Glomerular visceral epithelial cell (primary cell): ENCODE results near the gene FREM1.

Experiments used
- DNase-seq: peaks from one replicate; pipeline ENCODE4 v3.0.0-alpha.2; 2016; ENCODE audit errors: extremely low spot score

FREM1 gene

DNA sequence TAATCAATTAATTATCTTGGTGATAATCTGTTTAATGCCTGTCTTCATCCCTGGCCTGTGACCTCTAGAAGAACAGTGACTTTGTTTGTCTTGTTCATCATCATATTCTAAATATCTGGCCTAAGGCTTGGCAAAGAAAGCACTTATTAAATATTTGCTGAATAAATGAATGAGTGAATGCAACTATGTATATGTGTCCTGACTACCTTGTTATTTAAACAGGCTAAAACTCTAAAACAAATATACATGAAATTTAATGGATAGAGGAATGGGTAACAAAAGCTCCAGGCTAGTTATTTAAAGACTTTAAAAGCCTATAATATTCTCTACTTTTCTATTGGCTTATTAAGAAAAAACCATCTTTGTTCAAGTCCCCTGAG lies 96.0 kb downstream of the FREM1 start:
- no peak for DNase-seq

DNA sequence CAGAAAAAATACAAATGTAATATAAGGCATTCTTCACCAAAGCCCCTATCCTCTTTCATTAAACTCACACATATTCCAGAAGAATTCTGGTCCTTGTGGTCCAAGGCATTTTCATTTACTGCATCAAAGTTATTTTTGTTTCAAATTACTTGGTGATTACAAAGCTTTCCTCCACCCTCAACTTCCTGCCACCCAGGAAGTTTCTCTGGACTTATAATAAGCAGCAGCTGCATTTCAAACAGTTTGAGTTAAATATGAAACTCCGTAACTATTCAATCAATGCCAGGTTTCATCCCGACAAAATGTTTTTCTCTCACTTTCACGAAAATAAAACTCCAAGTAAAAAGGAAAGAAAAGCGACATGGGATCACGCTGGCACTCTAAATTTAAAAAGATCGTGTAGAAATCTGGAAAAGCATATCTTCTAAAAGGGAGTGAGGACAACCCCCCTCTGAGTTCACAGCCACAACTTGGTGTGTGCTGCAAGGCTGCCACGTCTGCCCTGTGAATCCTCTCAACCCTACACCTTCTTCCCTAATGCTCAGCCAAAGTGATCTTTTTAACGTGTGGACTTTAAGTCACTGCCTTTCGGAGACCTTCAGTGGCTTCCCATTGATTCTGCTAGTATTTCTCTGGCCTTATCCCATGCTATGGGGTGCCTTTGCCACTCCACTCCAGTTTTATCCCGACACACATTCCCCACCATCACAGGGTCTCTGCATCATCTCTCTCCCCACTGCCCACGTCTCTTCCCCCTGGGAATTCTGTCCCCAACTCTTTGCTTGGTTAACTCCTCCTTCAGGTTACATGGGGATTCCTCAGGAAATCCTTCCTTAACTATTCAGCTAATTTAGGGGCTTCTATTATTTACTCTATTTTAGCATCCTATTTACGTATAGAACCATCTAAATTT lies 96.6 kb downstream of the FREM1 start:
- DNase-seq, result no peak

DNA sequence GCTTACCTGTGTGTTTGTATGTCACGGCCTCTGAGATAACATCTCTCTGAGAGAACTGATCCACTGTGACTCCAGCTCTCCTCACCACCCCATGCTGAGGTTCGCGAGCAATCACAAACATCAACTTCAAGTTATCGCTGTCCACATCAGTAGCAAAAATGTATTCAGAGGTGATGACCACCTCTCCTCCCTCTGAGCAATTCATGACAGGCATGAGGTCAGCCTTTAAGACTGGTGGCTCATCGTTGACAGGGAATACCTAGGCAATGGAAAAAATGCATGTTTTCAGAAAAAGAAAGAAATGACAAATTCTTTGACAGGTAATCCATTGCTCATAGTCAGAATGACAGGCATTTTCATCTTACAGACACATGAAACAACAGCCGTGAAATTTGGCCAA lies 97.4 kb downstream of the FREM1 start:
- DNase-seq, result no peak

DNA sequence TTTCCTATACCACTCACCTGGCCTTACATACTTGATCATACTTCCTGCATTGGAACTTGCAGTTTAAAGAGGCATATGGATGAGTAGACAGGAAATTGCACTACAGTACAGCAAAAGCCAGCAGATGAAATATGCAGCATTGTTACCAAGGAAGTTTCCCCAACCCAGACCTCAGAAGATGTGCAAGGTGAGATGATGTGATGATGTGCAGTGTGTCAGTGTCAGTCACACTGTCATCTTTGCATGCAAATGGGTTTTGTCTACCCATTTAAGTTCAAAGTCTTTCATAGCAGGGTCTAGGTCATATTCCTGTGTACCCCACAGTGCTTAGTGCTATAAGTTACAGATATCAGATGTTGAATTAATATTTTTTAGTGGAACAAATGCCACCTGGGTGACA lies 98.4 kb downstream of the FREM1 start:
- DNase-seq, result no peak

DNA sequence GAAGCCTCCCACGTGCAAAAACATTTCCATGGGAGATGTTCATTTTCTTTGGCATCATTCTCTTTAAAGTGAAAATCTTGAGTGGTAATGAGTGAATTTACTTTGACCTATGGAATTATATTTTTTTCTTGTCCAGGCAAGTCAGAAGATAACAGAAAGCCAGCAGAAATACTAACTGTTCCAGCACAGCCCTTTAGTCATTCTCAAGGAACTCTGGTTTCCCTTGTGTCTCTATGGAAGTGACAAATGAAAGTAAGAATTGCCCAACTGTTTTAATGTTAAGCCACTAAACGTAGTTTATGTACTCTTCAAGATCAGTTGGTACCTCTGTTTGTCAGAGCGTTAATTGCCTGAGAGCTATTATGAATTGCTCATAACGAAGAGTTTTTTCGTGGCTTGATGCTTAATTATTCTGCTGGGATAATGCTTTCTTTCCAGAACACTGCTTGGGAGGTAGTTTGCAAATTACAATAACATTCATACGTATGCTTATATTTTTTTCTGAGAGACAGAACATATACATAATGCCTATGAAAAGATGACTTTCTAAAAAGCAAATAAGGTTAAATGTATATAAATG lies 103.2 kb downstream of the FREM1 start:
- DNase-seq, result no peak

DNA sequence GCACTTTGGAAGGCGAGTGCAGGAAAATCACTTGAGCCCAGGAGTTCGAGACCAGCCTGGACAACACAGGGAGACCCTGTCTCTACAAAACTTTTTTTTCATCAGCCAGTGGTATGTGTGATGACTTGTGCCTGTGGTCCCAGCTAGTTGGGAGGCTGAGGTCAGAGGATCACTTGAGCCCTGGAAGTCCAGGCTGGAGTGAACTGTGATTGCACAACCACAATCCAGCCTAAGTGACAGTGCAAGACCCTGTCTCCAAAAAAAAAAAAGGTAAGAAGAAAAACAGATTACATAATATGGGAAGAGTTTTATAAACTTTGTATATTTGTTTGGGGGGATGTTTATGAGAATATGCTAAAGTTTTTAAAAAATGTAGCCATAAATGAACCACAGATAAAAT lies 111.2 kb downstream of the FREM1 start:
- DNase-seq, result no peak

DNA sequence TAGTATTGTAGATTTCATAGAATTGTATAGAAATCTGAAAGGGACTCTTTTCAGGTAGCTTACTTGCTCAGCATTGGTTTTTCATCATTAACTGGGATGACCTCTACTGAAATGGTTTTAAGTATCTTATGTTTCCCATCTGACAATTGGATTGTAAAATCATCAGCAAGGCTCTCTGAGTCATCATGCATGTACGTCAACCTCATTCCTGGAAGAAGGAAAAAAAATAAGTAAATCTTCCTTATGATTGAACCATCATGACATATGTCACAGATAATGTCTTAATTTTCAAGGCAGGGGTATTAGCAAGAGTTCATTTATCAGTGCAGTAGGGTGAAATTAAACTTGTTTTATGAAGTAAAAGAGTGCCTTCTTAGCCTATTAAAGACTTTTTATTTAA lies 112.8 kb downstream of the FREM1 start:
- no peak for DNase-seq

DNA sequence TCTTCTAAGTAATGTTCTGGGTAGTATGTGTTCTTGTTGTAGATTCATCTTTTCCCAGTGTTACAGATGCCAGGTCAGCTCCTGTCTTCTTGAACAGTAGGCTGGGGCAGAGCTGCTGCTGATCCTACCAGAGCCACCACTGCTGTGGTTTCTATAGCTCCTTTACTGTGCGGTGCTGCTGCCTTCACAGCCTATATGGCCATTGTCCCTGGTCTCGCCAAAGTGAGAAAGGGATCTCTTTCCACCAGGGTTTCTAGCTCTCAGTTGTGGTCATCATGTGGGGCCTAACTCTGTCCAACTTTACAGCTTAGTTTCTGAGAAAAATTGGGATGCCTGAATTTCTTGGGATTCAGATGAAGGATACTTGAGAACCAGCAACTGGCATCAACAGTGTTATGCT lies 116.8 kb downstream of the FREM1 start:
- DNase-seq, result no peak

DNA sequence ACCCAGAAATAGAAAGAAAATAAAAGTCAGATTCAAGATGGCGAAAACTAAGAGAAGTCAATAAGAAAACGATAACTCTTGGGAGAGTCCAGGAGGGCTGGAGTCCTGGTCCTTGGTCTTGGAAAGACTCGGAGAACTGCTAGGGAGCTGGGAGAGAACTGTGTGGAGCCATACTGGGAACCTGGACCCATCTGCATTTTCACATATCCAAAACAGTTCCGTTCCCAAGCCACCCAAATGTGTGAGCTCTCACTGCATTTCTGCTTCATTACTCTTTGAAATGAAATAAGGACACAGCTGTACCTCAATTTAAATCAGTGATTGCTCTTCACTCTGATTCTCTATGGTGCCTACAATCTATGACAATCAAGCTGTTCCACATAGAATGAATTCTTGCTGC lies 119.6 kb downstream of the FREM1 start:
- no peak for DNase-seq

DNA sequence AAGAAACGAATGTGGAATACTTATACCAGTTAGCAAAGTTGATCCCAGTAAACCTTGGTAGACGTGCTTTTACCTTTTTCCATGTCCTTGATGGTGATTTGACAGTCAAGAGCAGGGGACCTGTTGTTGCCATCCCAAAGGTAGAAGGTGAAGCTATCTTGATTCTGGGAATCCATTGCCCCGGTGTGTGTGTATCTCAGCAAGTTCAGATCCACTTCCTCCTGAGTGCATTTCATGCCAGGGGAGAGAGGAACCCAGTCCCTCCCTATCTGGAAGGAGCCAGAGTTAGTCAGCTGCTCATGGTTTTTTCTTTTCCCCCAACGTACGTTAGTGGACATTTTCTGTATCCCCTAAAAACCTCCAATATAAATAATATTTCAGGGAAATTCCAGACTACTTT lies 121.4 kb downstream of the FREM1 start:
- DNase-seq, result no peak

DNA sequence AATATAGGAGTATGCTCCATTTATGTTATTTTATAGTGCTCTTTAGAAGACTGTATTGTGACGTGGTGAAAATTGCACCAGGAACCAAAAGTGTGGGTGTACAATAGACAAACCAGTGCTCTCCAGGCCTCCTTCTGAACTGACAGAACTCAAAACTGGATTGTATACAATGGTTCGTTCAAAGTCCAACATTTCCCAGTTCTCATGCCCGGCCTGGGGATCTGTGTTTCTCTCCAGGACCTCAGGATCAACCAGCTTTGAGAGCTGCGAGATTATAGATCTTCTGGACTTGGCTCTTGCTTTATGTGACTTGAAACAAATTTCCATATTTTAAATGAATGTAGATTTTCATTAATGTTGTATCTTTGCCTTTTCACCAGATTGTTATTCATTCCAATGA lies 126.9 kb downstream of the FREM1 start:
- no peak for DNase-seq

DNA sequence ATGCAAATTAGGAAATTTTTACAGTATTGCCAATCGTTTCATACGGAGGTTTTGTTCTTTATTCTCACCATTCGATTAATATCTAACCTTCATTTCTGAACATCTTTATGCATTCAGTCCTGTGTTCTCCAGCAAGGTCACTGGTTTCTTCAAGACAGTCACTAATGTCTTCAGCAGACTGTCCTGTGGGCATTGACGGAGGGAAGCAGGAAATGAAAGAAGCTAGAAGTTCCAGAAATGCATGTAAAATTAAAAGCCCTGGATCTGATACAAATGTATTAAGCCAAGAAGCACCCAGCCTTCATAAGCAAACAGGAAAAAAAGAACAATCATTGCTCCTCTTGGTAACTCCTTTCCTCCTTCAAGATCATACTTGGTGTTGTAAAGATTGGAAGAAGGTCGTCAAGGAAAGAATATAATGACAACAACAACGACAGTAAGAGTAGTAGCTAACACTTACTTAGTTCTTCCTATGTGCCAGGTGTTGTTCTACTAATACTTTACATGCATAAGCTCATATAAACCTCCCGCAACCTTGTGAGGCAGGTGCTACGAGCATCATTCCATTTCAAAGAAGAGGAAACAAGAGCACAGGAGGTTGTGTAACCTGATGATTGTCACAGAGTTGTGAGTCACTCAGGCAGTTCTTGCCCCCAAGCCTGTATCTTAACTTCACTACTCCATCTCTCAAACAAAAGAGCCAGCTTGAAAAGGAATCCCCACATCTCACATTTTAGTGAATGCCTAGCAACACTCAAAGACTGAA lies 127.8 kb downstream of the FREM1 start:
- no peak for DNase-seq

DNA sequence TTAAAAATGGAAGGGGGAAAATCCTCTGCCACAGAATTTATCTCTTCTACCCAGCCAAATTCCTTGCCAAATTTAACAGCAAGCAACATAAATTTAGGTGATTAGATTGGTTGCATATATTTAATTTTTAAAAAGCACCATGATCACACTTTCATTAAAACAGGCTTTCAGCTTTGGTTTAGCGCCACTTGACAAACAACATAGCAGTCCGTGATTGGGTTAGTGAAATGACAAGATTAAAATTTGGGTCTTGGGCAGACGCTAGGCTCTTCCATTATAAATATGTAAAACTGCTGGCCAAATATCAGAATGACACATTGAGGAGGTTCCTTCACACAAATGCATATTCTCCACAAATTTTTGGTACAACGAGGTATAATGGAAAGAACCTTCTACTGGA lies 129.5 kb downstream of the FREM1 start:
- DNase-seq, result no peak

DNA sequence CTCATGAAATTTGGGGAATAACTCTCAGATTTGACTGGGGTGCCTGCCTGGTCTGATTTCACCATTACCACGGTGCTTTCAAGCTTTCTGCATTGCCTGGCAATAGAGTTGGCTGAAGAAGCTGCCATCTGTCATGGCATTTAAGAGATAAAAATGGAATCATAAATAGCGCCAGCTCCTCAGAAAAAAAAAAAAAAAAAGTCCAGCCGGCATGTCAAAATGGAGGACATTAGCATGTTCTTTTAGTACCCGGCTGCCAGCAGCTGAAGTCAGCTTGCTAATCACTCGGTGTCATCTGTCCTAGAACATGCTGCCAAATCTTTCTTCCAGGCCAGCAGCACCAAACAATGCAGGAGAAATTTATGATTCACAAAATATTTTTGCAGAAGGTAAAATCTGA lies 130.0 kb downstream of the FREM1 start:
- DNase-seq, result no peak

DNA sequence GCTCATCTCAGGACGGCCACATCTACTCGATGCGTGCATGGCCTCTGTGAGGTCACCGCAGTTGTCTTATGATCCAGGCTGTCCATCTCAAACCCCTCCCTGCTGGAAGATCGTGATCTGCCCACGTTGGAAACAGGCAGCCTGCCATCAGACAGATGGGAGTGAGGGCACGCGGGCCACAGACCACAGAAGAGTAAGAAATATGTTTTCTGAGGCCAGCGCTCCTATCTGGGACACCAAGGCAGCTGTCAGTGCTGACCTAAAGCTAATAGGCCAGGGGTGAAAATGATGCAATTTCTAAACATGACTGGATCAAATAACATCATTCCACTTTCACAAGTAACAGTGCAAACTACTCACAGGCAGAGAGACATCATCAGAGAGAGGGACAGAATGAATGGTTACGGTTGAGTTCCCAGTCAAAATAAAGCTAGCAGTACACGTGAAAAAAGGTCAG lies 130.6 kb downstream of the FREM1 start:
- DNase-seq, result no peak

DNA sequence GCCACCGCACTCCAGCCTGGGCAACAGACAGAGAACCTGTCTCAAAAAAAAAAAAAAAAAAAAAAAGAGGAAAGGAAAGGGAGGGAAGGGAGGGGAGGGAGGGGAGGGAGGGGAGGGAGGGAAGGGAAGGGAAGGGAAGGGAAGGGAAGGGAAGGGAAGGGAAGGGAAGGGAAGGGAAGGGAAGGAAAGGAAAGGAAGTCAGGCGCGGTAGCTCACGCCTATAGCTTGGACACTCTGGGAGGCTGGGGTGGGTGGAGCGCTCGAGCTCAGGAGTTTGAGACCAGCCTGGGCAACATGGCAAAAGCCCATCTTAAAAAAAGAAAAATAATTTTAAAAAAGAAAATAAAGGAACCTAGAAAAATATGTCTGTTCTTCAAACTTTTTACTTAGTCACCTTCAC lies 131.7 kb downstream of the FREM1 start:
- DNase-seq, result no peak

DNA sequence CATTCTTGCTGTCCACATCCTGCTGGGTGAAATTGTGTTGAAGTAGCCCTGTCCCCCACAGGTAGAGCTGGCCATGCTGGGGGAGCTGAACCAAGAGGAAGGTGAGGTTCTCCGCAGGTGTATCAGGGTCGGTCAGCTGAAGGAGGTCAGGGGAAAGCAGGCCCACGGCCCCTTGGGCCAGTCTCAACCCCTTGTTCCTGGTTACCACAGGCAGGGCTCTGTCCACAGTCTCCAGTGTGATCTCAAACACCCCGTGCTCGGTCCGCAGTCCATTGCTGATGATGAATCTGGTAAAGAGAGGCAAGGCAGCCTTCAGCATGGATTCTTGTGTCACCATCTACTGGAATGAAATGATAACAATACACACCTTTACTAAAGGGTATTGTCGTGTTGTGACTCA lies 134.3 kb downstream of the FREM1 start:
- no peak for DNase-seq

DNA sequence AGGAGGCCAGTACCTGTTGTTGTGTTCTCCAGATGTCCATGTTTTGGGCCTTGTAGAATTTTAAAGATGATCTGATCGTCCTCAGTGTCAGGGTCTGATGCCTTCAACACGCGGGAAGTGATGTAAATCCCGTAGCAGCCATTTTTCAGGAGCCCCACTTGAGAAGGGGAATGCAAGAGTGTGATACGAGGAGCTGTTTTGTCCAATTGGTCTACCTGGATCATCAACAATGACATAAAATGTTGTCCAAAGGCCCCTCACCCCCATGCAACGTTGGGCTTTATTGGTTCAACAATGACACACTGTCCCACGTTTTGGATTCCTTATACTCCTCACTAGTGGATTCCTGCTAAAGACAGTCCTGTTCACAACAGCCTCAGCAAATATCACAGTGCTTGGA lies 139.6 kb downstream of the FREM1 start:
- DNase-seq, result no peak

DNA sequence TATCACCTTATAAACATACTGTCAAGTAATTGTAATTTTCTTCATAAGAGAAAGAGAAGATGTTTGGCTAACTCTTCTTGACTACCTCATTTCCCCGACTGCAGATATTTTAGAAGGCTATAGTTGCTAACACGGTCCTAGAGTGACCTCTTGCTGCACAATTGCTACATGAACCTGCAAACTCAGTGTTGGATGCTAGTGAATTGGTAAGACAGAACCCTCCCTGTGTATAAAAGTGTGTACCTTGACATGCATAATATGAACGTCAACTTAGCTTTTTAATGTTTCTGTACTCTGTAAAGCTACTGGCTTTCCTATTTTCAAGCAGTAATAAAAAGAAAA lies 141.0 kb downstream of the FREM1 start:
- DNase-seq, result peak; percentile 4

DNA sequence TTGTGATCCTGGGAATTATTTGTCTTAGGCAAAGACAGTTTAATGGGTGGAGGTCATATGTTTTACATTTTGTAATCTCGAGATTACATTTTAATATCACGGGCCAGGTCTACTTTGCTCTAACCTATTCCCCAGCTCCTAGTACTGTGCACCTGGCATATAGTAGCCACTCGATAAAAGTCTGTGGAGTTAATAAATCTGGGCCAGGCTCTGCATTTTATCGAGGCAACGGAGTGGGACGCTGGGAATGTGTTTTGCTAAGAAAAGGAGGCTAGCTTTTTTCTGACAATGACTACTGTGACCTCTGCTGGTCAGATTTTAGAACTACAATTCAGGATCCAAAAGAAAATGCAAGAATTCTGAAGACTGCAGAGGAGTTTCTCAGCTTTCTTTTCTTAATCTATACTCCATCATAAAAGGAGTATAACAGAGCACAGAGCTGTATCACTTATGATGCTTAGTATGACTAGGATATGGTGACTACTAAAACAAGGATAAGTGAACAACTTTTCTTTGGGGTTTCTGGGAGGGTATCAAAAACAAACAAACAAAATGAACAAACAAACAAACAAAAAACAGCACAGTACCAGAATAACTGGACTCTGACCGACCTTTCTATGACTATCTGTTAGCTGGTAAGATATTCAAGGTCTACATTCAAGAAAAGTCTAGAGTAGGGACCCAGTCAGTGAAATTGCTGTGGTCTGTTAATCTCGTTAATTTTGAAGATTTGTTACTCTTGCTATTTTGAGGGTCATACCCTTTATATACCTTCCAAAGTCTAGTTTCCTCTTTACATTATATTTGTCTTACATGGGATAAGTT lies 141.6 kb downstream of the FREM1 start:
- DNase-seq, result peak; percentile 60

DNA sequence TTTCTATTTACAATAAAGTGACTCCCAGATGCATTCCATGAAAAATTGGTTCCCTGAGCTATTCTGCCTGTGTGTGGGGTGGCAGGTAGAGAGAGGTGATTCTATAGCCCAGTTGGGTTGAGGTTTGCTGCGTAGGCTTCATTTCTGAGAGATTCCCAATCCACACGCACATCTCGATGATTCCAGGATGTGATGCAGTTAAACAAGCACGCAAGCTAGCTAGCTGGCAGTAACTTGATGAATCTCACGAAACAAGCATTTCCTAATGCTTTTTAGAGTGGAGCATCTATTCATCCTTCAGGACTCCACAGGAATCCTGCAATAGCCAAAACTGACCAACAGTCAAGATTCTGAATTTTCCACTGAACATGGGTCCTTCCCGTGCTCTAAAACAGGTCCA lies 143.9 kb downstream of the FREM1 start:
- no peak for DNase-seq

DNA sequence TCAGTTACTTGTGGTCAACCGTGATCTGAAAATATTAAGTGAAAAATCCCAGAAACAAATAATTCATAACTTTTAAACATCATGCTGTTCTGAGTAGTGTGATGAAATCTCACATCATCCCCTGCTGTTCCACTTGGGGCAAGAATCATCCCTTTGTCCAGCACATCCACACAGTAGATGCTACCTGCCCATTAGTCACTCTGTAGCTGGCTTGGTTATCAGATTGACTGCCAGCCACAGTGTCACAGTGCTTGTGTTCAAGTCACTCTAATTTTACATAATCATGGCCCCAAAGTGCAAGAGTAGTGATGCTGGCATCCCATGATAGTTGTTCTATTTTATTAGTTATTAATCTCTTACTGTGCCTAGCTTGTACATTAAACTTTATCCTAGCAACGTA lies 148.6 kb downstream of the FREM1 start:
- DNase-seq, result no peak
